KOPT-K1 (cell line): ENCODE data around the gene MBP.
"Not testable (repeated sequence)": the region's sequence is repeated elsewhere in the genome, so short reads cannot be mapped to it uniquely, and the experiment has no call there.

Source experiments
- H3K27ac ChIP-seq: fragments of 200-600 bp; sonication (generic); 2 replicates; pipeline ENCODE4 v1.5.1; 2016; ENCODE audit warnings: antibody characterized with exemption, mild to moderate bottlenecking, low read depth, low read length; ENCODE audit not compliant: poor library complexity, severe bottlenecking
- H3K36me3 ChIP-seq: fragments of 200-600 bp; sonication (generic); 2 replicates; pipeline ENCODE4 v1.5.1; 2017; ENCODE audit warnings: antibody characterized with exemption, mild to moderate bottlenecking, low read length, moderate library complexity; ENCODE audit not compliant: insufficient read depth
- H3K9me3 ChIP-seq: fragments of 200-600 bp; sonication (generic); 2 replicates; pipeline ENCODE4 v1.5.1; 2017; ENCODE audit warnings: antibody characterized with exemption, low read length, mild to moderate bottlenecking; ENCODE audit not compliant: insufficient read depth, poor library complexity, severe bottlenecking

Gene MBP

DNA sequence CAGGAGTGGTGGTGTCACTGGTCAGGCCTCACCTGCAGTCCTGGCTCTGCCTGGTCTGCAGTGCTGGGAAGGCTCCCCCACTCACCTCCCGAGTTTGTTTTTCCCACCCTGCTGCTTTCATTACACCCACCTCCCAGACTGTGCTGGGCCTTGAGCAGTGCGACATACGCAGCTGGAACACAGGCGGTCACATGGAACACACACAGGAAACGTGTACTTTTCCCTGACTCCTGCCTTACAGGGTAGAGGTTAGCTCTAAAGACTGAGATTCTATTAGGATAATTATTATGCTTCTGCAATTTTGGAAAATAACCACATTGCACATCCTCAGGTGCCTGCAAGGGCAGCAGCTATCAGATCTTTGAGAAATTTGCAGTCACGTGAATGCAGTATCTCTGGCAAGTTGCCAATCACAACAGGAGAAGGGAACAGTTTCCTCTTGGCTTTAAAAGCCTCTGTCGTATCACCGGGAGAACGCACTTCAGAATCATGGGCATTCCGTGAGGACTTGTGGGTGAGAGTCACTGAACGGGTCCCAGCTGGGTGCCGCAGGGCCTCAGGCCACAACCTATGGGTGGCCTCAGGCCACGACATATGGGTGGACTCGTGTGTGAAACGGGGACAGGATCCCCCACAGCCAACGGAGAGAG is 173.8 kb downstream of the MBP start:
- Histone ChIP-seq H3K9me3 (no peaks in the 10 kb centered on the region), H3K27ac (no peak overlapping the region), H3K36me3 (peaks cover 80% of the 10 kb centered on the region)

DNA sequence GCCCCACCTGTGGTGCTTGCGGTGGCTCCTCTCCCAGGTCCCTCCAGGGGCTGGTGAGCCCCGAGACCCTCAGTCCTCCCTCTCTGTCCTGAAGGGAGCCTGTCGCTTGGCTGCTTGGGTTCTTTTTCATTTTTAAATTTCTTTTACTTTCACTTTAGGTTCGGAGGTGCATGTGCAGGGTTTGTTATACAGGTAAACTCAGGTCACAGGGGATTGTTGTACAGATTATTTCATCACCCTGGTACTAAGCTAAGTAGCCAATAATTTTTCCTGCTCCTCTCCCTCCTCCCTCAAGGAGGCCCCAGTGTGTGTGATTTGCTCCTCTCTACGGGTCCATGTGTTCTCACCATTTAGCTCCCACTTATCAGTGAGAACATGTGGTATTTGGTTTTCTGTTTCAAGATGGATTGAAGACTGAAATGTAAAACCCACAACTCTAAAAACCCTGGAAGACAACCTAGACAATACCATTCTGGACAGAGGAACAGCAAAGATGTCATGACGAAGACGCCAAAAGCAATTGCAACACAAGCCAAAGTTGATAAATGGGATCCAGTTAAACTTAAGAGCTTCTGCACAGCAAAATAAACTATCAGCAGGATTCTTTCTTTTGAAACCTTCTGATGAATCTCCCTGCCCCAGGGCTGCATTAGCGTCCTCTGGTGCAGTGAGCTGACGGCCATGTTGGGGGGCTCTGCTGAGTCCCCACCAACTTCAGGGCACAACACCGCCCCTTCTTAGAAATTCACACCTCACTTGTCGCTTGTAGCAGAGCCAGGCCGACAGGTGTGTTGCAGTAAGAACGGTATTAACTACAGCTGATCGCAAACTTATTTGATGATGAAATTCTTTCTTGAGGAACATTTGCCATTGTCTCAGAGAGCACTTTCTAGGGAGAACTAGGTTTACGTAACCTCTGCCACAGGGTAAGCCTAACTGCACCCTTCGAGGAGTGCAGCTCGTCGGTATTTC is 174.9 kb downstream of the MBP start:
- H3K36me3 ChIP-seq, result peaks cover 83% of the 10 kb centered on the region
- H3K27ac ChIP-seq, result peak overlapping the region; percentile 38
- no peaks in the 10 kb centered on the region for H3K9me3 ChIP-seq

DNA sequence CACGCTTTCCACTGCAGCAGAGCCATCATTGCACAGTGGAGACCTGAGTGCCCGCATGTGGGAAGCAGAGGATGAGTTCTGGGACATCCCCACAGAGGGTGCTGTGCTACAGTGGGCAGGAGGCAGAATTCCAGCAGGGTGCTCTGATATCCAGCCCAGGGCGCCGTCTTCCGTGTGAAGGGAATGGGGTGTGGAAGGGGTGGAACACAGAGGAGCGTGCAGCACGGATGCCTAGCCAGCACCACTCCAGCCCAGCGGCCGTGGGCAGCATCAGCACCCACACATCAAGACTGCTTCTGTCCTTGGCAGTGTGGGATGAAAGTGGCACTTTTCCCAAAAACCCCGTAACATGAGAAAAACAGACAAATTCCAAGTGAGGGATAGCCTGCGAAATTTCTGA is 175.9 kb downstream of the MBP start:
- Histone ChIP-seq H3K9me3 (no peaks in the 10 kb centered on the region), H3K36me3 (peaks cover 85% of the 10 kb centered on the region), H3K27ac (peak overlapping the region; percentile 38)

DNA sequence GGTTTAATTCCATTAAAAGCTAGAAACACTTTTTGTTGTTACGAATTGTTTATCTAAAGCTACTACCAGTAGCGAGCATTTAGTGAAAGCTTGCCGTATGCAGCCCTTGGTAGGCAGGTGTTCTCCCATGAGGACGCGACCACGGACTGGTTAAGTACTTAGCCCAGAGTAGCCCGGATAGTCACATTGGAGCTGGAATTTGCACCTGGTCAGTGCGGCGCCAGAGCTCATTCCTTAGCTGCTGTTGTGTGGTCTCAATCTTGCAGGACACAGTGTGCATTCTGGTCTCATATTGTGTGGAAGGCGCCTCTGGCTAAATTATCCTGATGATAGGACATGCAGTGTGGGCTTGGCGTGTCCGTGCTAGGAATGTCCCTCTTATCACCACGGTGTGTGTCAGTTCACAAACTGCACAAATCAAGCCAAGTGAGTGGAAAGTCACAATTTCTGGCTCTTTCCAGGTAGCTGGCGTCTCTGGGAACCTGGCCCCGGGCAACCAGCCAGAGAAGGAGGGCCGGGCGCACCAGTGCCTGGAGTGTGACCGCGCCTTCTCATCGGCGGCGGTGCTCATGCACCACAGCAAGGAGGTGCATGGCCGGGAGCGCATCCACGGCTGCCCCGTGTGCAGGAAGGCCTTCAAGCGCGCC is 176.9 kb downstream of the MBP start:
- Histone ChIP-seq H3K36me3 (peaks cover 79% of the 10 kb centered on the region), H3K27ac (no peak overlapping the region), H3K9me3 (no peaks in the 10 kb centered on the region)

DNA sequence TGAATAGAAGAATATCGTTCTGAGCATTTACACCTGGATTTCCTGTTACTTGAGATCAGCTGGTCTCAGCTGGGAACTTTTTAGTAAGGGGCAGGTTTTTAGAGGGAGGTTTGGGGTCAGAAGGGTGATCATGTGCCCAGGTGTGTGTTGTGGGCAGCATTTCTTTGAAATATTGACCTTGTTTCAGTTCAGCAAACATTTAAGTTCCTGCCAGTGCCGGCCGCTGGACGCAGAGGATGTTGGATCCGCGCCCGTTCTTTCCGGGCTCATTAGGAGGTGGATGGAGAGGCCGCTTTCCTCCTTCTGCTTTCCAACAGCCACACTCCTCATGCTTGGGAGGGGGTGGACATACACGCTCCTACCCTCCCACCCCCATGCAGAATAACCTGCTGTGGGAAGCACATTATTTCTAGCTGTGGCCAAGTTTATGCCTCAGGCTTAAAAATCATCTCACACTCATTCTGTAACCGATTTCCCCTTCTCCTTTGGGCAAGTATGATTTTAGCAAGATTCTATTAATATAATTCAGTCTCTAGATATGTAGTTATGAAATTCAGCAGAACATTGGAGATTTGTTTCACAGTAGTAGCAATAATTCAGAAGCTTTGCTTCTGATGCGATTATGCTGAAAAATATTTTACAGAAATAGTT is 178.9 kb downstream of the MBP start:
- no peak overlapping the region for H3K27ac ChIP-seq
- peaks cover 71% of the 10 kb centered on the region for H3K36me3 ChIP-seq
- no peaks in the 10 kb centered on the region for H3K9me3 ChIP-seq

DNA sequence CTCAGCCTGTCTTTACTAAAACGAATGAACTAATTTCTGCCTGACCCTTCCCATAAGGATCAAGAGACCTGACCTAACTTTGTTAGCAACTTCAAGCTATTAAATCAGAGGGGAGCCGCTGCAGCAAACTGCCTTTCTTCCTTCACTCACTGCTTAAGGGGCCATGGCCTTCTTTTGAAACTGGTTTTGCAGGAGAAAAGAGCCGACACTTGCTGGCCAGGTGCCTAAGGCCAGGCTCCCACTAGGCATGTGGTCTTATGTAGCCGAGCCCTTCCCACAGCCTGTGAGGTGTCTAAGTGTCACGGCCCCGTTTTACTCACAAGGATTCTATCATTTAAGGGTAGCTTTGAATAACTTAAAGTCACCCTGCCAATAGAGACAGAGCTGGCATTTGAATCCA is 179.4 kb downstream of the MBP start:
- peaks cover 71% of the 10 kb centered on the region for H3K36me3 ChIP-seq
- no peaks in the 10 kb centered on the region for H3K9me3 ChIP-seq
- no peak overlapping the region for H3K27ac ChIP-seq

DNA sequence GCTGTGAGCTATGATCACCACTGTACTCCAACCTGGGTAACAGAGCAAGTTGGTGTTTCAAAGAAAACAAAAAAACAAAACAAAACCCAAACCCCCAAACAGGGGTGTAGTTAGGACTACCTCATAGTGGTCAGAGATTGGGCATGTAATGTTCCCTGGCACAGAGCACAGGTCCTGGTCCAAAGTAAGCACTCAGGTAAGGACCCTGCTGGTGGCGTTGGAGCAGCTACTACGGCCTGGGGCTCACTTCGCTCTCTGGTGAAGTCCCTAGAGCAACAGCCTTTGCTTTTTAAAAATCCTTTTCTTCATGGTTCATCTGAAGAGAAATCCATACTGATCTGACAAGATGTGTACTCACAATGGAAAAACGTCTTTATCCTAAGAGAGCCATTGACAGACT is 179.8 kb downstream of the MBP start:
- Histone ChIP-seq H3K27ac (no peak overlapping the region), H3K9me3 (no peaks in the 10 kb centered on the region), H3K36me3 (peaks cover 69% of the 10 kb centered on the region)

DNA sequence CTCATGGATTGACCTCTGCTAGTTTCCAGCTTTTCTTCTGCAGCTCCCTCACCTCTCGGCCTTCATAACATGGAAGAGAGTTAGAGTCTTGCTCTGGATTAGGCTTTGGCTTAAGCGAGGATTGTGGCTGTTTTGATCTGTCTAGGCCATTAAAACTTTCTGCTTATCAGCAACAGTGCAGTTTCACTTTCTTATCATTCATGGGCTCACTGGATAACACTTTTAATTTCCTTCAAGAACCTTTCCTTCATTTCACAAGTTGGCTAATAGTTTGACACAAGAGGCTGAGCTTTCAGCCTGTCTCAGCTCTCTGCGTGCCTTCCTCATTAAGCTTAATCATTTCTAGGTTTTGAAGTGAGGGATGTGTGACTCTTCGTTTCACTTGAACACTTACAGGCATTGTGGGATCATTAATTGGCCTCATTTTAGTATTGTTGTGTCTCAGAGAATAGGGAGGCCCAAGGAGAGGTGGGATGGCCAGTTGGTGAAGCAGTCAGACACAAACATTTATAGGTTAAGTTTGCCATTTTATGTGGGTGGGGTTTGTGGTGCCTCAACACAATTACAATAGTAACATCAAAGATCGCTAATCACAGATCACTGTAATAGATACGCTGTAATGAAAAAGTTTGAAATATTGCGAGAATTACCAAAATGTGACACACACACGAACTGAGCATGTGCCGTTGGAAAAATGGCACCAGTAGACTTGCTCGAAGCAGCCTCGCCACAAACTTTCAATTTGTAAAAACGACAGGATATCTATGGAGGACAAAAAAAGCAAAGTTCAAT is 180.9 kb downstream of the MBP start:
- Histone ChIP-seq H3K27ac (no peak overlapping the region), H3K36me3 (peaks cover 70% of the 10 kb centered on the region), H3K9me3 (no peaks in the 10 kb centered on the region)

DNA sequence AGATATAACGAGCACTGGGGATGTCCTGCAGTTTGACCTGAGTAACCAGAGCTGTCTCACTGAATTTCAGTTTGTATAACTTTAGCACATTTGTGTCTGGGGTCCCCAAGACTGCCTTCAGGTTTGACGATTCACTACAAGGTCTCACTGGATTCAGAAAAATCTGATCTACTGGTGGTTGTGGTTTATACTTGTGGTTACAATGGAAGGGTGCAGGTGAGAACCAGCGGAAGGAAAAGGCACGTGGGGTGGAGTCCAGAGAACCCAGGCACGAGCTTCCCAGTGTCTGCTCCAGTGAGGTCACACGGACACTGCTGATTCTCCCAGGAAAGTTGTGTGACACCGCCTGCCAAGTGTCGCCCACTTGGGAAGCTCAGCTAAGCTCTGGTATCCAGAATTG is 184.2 kb downstream of the MBP start:
- Histone ChIP-seq H3K36me3 (peaks cover 79% of the 10 kb centered on the region), H3K27ac (no peak overlapping the region), H3K9me3 (peaks cover 11% of the 10 kb centered on the region)

DNA sequence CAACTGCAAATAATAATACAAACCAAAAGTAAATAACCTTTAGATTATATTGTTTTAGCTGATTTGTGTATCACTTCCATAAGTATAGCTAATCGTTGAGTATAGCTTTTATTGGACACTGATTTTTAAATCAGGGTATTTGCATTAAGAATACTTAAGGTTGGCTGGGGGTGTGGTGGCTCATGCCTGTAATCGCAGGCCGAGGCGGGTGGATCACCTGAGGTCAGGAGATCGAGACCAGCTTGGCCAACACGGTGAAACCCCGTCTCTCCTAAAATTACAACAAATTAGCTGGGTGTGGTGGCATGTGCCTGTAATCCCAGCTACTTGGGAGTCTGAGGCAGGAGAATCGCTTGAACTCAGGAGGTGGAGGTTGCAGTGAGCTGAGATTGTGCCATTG is 188.2 kb downstream of the MBP start:
- H3K27ac ChIP-seq, result not testable (repeated sequence)
- Histone ChIP-seq H3K9me3 (peaks cover 11% of the 10 kb centered on the region), H3K36me3 (peaks cover 75% of the 10 kb centered on the region)

DNA sequence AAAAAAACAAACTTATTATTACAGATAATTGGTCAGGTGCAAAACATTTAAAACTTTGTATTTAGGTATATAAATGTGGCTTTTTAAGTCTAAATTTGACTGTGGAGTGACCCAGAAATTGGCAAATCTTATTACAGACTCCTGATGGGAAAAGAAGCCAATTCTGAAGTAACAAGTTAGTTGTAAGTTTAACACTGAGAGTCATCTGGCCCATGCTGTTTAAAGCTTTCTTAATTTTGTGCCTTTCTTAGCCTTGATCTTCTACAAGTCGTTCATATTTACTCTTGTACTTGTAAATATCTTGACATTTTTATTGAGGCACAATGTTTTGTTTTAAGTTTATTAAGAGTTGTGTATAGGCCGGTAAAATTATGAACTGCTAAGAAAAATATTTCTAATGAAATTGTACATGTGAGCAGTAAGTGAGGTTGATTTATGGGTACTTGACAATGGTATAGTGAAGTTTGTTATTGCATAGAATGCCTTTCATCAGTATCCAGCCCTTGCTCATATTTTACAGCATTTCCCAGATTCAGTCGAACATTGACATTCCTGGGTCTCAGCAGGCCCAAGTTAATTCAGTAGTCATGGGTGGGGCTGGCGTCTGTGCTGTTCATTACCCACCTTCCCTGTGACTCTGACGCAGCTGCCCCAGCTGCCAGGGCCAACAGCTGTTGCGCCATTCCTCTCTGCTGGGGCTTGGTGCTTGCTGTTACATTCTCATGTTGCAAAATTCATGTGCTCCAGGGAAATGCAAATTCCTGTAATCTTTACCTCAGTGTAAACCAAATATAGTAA is 188.8 kb downstream of the MBP start:
- Histone ChIP-seq H3K9me3 (peaks cover 11% of the 10 kb centered on the region), H3K36me3 (peaks cover 75% of the 10 kb centered on the region), H3K27ac (no peak overlapping the region)

DNA sequence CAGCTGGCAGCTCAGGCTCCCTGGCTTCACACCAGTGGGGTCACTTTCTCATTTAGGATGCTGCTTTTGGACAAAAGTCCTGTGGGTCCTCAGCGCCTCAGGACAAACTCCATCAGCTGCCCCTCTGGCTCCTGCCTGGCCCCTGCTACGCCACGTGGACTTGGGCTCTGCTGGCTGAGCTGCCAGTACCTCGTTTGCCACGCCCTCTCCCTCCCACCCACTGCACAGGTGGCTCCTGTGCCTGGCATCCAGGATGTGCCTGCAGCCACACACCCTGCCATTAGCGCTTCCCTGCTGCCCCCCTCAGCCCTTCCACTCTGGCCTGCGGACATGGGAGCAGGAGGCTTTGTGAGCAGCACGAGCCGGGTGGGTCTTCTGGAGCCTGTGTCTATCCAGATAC is 191.3 kb downstream of the MBP start:
- peaks cover 78% of the 10 kb centered on the region for H3K36me3 ChIP-seq
- no peak overlapping the region for H3K27ac ChIP-seq
- peaks cover 11% of the 10 kb centered on the region for H3K9me3 ChIP-seq

DNA sequence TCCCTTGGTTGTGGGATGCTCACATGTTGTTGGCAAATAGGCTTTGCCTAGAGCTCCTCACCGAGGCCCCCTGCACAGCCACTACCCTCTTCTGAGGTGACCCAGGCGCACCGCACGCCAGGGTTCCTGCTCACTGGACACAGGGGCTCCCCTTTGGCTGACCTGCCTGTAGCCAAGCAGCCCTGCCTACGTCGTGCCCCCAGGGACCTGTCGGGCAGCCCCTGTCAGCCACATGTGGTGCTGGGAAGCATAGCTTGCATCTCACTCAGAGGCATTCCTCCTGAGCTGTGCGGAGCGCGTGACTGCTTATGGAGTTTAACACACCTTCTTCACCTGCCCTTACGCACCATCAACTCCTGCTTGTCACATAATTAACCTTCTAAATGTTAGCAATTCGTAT is 194.0 kb downstream of the MBP start:
- Histone ChIP-seq H3K9me3 (no peaks in the 10 kb centered on the region), H3K27ac (no peak overlapping the region), H3K36me3 (peaks cover 72% of the 10 kb centered on the region)

DNA sequence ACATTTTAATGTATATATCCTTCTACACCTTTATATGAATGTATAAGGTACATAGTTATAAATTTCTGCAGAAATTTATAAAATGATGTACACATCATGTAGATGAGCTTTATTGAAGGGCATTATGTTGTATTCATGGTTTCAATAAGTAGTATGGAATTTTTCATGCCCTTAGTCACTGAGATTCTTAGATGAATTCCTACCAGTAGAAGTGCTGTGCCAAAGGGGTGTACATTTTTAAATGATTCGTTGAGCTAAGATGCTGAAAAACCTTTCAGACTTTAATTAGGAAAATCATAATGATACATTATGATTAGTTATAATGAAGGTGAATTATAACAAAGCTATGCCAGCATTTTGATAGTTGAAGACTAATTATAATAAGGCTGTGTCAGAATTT is 195.0 kb downstream of the MBP start:
- H3K36me3 ChIP-seq, result peaks cover 78% of the 10 kb centered on the region
- H3K9me3 ChIP-seq, result no peaks in the 10 kb centered on the region
- no peak overlapping the region for H3K27ac ChIP-seq
